Esophagus squamous epithelium (tissue), 5 donors: ENCODE measurements around the gene FAF2. TPM values are rescaled to one million over a fixed set of nuclear protein-coding genes. Genes with fewer than 3 reads are reported as not detected.

Experiments
- DNase-seq: peaks from one replicate; lab custom pipeline; 2025; lab: John Stamatoyannopoulos, UW
- H3K27ac ChIP-seq, 4 donors: fragments of 200-600 bp; sonication (generic); one replicate each; pipeline ENCODE4 v1.5.1; 2016 to 2019; ENCODE audit warnings: mild to moderate bottlenecking in 1 of 4
- H3K27me3 ChIP-seq, 4 donors: fragments of 200-600 bp; sonication (generic); 1 replicate in 3 of 4; 2 replicates in 1 of 4; pipeline versions ENCODE4 v1.5.1 to v1.6.0; 2017 to 2021; ENCODE audit warnings: antibody characterized with exemption in 1 of 4
- H3K36me3 ChIP-seq, 3 donors: fragments of 200-600 bp; sonication (generic); one replicate each; pipeline ENCODE4 v1.5.1; 2016 to 2019
- H3K4me1 ChIP-seq, 3 donors: fragments of 200-600 bp; sonication (generic); one replicate each; pipeline ENCODE4 v1.5.1; 2017 to 2019
- H3K4me3 ChIP-seq, 4 donors: fragments of 200-600 bp; sonication (generic); 1 replicate in 3 of 4; 2 replicates in 1 of 4; pipeline ENCODE4 v1.5.1; 2016 to 2019; ENCODE audit warnings: mild to moderate bottlenecking in 2 of 4, moderate library complexity in 1 of 4
- H3K9me3 ChIP-seq, 3 donors: fragments of 200-600 bp; sonication (generic); one replicate each; pipeline ENCODE4 v1.5.1; 2016 to 2019
- CTCF ChIP-seq, 6 experiments: fragments of 450-650 bp in 4 of 6; fragments of 200-600 bp in 2 of 6; sonication (generic) in 2 of 6; IDR thresholded peaks; one replicate each; pipeline ENCODE4 v1.5.1; 2016 to 2019; ENCODE audit warnings: antibody characterized with exemption in 6 of 6, mild to moderate bottlenecking in 4 of 6, moderate library complexity in 4 of 6
- POLR2A ChIP-seq, 4 donors: fragments of 450-650 bp; IDR thresholded peaks; one replicate each; pipeline ENCODE4 v1.6.1; 2017; ENCODE audit warnings: antibody characterized with exemption in 4 of 4, mild to moderate bottlenecking in 4 of 4, moderate library complexity in 3 of 4
- WGBS, 2 donors: methylation state at CpG; one replicate each; pipeline ENCODE4 v1.1.5; 2018; 5-methylcytosine and 5-hydroxymethylcytosine counted together
- intact Hi-C: fragments of 100-400 bp; cut with DNase I; formaldehyde crosslinking; loops from one replicate; pipeline ENCODE4 v1.15.0; 2022
- total RNA-seq, 4 donors: library from RNA; depleted of rRNA; stranded (reverse); fragments of >200 nt; gene quantifications; one replicate each; pipeline ENCODE4 v1.1.0, GENCODE V29; 2016
- donor health status: DM: yes; HTN: yes; CAD: no.

Gene FAF2
- total RNA-seq, 4 donors from 2014 or later, result 18.5 to 27.0 (median 24.7) TPM

- WGBS, 2 donors, result 56 to 100% methylated on average over 1 to 3 of the region's 17 CpGs
- intact Hi-C loops, result no loop called here
- TF ChIP-seq CTCF (IDR thresholded peaks at IDR 0.05), result no peak
- DNase-seq, result no peak
- Histone ChIP-seq H3K4me3 (no peak overlapping the region), H3K9me3 (no peaks in the 10 kb centered on the region), H3K27ac (peak overlapping the region in 1 of 4 donors; percentile 2), H3K4me1 (peaks cover 36 to 59% (median 50%) of the 10 kb centered on the region in 3 donors), H3K36me3 (peaks cover 17 to 70% (median 46%) of the 10 kb centered on the region in 3 donors), H3K27me3 (no peaks in the 10 kb centered on the region)
Observed at GRCh38 chr5:176528761-176529115, 80.6 kb downstream of the FAF2 start.

GRCh38 chr5:176529116-176529740 is 81.0 kb downstream of the FAF2 start:
- H3K27me3 ChIP-seq, result no peaks in the 10 kb centered on the region
- no peak overlapping the region for H3K4me3 ChIP-seq
- intact Hi-C loops, result no loop called here
- WGBS, 2 donors, result 100% methylated on average over 3 of the region's 26 CpGs; no CpG with 5 or more reads in 1 of the 2 donors
- TF ChIP-seq CTCF (IDR thresholded peaks at IDR 0.05) (no peak), POLR2A (IDR thresholded peaks at IDR 0.05) (no peak)
- peaks cover 17 to 70% (median 46%) of the 10 kb centered on the region in 3 donors for H3K36me3 ChIP-seq
- H3K9me3 ChIP-seq, result no peaks in the 10 kb centered on the region
- no peak for DNase-seq
- peaks cover 41 to 62% (median 52%) of the 10 kb centered on the region in 3 donors for H3K4me1 ChIP-seq
- peak overlapping the region in 2 of 4 donors; percentile 2 to 14 for H3K27ac ChIP-seq

GRCh38 chr5:176529741-176530141 is 81.6 kb downstream of the FAF2 start:
- peaks cover 17 to 70% (median 46%) of the 10 kb centered on the region in 3 donors for H3K36me3 ChIP-seq

GRCh38 chr5:176530393-176530982 is 82.3 kb downstream of the FAF2 start:
- H3K27me3 ChIP-seq, result no peaks in the 10 kb centered on the region
- H3K9me3 ChIP-seq, result no peaks in the 10 kb centered on the region
- H3K4me1 ChIP-seq, result peaks cover 54 to 74% (median 65%) of the 10 kb centered on the region in 3 donors
- no peak for TF ChIP-seq POLR2A (IDR thresholded peaks at IDR 0.05)
- no peak for TF ChIP-seq CTCF (IDR thresholded peaks at IDR 0.05)
- peak overlapping the region in 1 of 4 donors; percentile 1 for H3K4me3 ChIP-seq
- DNase-seq, result no peak
- H3K27ac ChIP-seq, result peak overlapping the region in 2 of 4 donors; percentile 2 to 18
- intact Hi-C loops, result loop anchor here (10.0 kb wide), 1 partner anchor 116 kb away; the partner anchor contains the start of gene CLTB
- peaks cover 17 to 67% (median 46%) of the 10 kb centered on the region in 3 donors for H3K36me3 ChIP-seq
- 64 to 71% methylated on average over 6 to 10 of the region's 28 CpGs for WGBS, 2 donors

More at GRCh38 chr5:176529741-176530141, 81.6 kb downstream of the FAF2 start:
- intact Hi-C loops, result loop anchor here (10.0 kb wide), 1 partner anchor 115 kb away; the partner anchor contains the start of gene CLTB
- H3K4me3 ChIP-seq, result no peak overlapping the region
- peaks cover 46 to 67% (median 57%) of the 10 kb centered on the region in 3 donors for H3K4me1 ChIP-seq
- H3K9me3 ChIP-seq, result no peaks in the 10 kb centered on the region
- no peak for DNase-seq
- H3K27me3 ChIP-seq, result no peaks in the 10 kb centered on the region
- peak overlapping the region in 1 of 4 donors; percentile 14 for H3K27ac ChIP-seq
- WGBS, 2 donors, result 63 to 92% methylated on average over 2 to 4 of the region's 11 CpGs
- no peak for TF ChIP-seq CTCF (IDR thresholded peaks at IDR 0.05)
